ENCODE measurements around the gene SLC39A2. TPM values are rescaled to one million over a fixed set of nuclear protein-coding genes. Genes with fewer than 3 reads are reported as not detected.

The SLC39A2 gene
- total and polyA plus RNA-seq, 9 of the 15 experiments (the other 6 are each of a cell fraction or from before 2014, with no cell fraction given) = 0.06 to 0.09 TPM; not detected in 7

Small RNA genes lying within 50 kb of the gene (microRNA-seq; reads per million reads assigned to microRNA genes)
- gene MIR6717 (ENCODE audit: borderline microRNAs expressed) = not detected

Small RNA genes lying within 50 kb of the gene (small RNA-seq; reads per million reads assigned to genes)
- gene RN7SL189P = not detected

Other genes starting within 250 kb of the SLC39A2 start
Only the 7 nearest of the 15 such genes appear.
- gene RNASE2, start 43.8 kb upstream of the SLC39A2 start, total RNA-seq (2014; rRNA removed) = not detected in 2 replicates
- not detected in 2 replicates for gene RNASE2, start 43.8 kb upstream of the SLC39A2 start, total RNA-seq (2014; rRNA removed; fragmentation: Illumina TruSeq; extraction: Trizol)
- not detected in 2 replicates for gene RNASE2, start 43.8 kb upstream of the SLC39A2 start, total RNA-seq (2015; rRNA removed; fragmentation: Illumina TruSeq; extraction: Trizol)
- not detected in 2 replicates for gene RNASE2, start 43.8 kb upstream of the SLC39A2 start, total RNA-seq (2021)
- not detected in 2 replicates for gene RNASE2, start 43.8 kb upstream of the SLC39A2 start, polyA plus RNA-seq (2011; rRNA removed)
- not detected in 2 replicates for gene RNASE2, start 43.8 kb upstream of the SLC39A2 start, polyA plus RNA-seq (2014; fragmentation: Illumina TruSeq; extraction: Trizol)
- not detected for gene RNASE2, start 43.8 kb upstream of the SLC39A2 start, polyA plus RNA-seq (2014; fragmentation: Nextera tagmentation; extraction: Ambion mirVana)
- gene RNASE2, start 43.8 kb upstream of the SLC39A2 start, polyA plus RNA-seq (2014; rRNA removed) = not detected in 2 replicates
- gene METTL17, start 9.3 kb upstream of the SLC39A2 start, total RNA-seq (2014; rRNA removed) = 63.5 and 83.7 TPM in 2 replicates
- gene METTL17, start 9.3 kb upstream of the SLC39A2 start, total RNA-seq (2014; rRNA removed; fragmentation: Illumina TruSeq; extraction: Trizol) = 62.6 and 65.6 TPM in 2 replicates
- gene METTL17, start 9.3 kb upstream of the SLC39A2 start, total RNA-seq (2015; rRNA removed; fragmentation: Illumina TruSeq; extraction: Trizol) = 75.6 and 80.3 TPM in 2 replicates
- gene METTL17, start 9.3 kb upstream of the SLC39A2 start, total RNA-seq (2021) = 82.7 and 83.6 TPM in 2 replicates
- gene METTL17, start 9.3 kb upstream of the SLC39A2 start, polyA plus RNA-seq (2011; rRNA removed) = 119 and 168 TPM in 2 replicates
- 97.6 and 105 TPM in 2 replicates for gene METTL17, start 9.3 kb upstream of the SLC39A2 start, polyA plus RNA-seq (2014; fragmentation: Illumina TruSeq; extraction: Trizol)
- gene METTL17, start 9.3 kb upstream of the SLC39A2 start, polyA plus RNA-seq (2014; fragmentation: Nextera tagmentation; extraction: Ambion mirVana) = 100 to 1,000 TPM in 1 of 2 experiments, 10 to 100 TPM in 1; 90.0 to 150 TPM
- 119 and 131 TPM in 2 replicates for gene METTL17, start 9.3 kb upstream of the SLC39A2 start, polyA plus RNA-seq (2014; rRNA removed)
- gene NDRG2, start 25.8 kb downstream of the SLC39A2 start, total RNA-seq (2014; rRNA removed) = 44.5 and 62.1 TPM in 2 replicates
- gene NDRG2, start 25.8 kb downstream of the SLC39A2 start, total RNA-seq (2014; rRNA removed; fragmentation: Illumina TruSeq; extraction: Trizol) = 24.9 and 28.2 TPM in 2 replicates
- gene NDRG2, start 25.8 kb downstream of the SLC39A2 start, total RNA-seq (2015; rRNA removed; fragmentation: Illumina TruSeq; extraction: Trizol) = 27.5 and 28.5 TPM in 2 replicates
- 37.4 and 41.0 TPM in 2 replicates for gene NDRG2, start 25.8 kb downstream of the SLC39A2 start, total RNA-seq (2021)
- 66.3 and 105 TPM in 2 replicates for gene NDRG2, start 25.8 kb downstream of the SLC39A2 start, polyA plus RNA-seq (2011; rRNA removed)
- 81.2 and 81.3 TPM in 2 replicates for gene NDRG2, start 25.8 kb downstream of the SLC39A2 start, polyA plus RNA-seq (2014; fragmentation: Illumina TruSeq; extraction: Trizol)
- gene NDRG2, start 25.8 kb downstream of the SLC39A2 start, polyA plus RNA-seq (2014; fragmentation: Nextera tagmentation; extraction: Ambion mirVana) = 10 to 100 TPM; 10.1 to 22.9 TPM
- gene NDRG2, start 25.8 kb downstream of the SLC39A2 start, polyA plus RNA-seq (2014; rRNA removed) = 59.3 and 67.3 TPM in 2 replicates
- gene TPPP2, start 30.9 kb downstream of the SLC39A2 start, total RNA-seq (2014; rRNA removed) = 0.18 and 0.24 TPM in 2 replicates
- gene TPPP2, start 30.9 kb downstream of the SLC39A2 start, total RNA-seq (2014; rRNA removed; fragmentation: Illumina TruSeq; extraction: Trizol) = not detected in 2 replicates
- gene TPPP2, start 30.9 kb downstream of the SLC39A2 start, total RNA-seq (2015; rRNA removed; fragmentation: Illumina TruSeq; extraction: Trizol) = not detected in 2 replicates
- not detected in 2 replicates for gene TPPP2, start 30.9 kb downstream of the SLC39A2 start, total RNA-seq (2021)
- gene TPPP2, start 30.9 kb downstream of the SLC39A2 start, polyA plus RNA-seq (2011; rRNA removed) = not detected in 2 replicates
- gene TPPP2, start 30.9 kb downstream of the SLC39A2 start, polyA plus RNA-seq (2014; fragmentation: Illumina TruSeq; extraction: Trizol) = not detected in 2 replicates
- not detected for gene TPPP2, start 30.9 kb downstream of the SLC39A2 start, polyA plus RNA-seq (2014; fragmentation: Nextera tagmentation; extraction: Ambion mirVana)
- gene TPPP2, start 30.9 kb downstream of the SLC39A2 start, polyA plus RNA-seq (2014; rRNA removed) = not detected in 2 replicates
- not detected in 2 replicates for gene RNASE13, start 35.5 kb downstream of the SLC39A2 start, total RNA-seq (2014; rRNA removed)
- not detected in 2 replicates for gene RNASE13, start 35.5 kb downstream of the SLC39A2 start, total RNA-seq (2014; rRNA removed; fragmentation: Illumina TruSeq; extraction: Trizol)
- gene RNASE13, start 35.5 kb downstream of the SLC39A2 start, total RNA-seq (2015; rRNA removed; fragmentation: Illumina TruSeq; extraction: Trizol) = not detected in 2 replicates
- not detected in 2 replicates for gene RNASE13, start 35.5 kb downstream of the SLC39A2 start, total RNA-seq (2021)
- not detected in 2 replicates for gene RNASE13, start 35.5 kb downstream of the SLC39A2 start, polyA plus RNA-seq (2011; rRNA removed)
- not detected in 2 replicates for gene RNASE13, start 35.5 kb downstream of the SLC39A2 start, polyA plus RNA-seq (2014; fragmentation: Illumina TruSeq; extraction: Trizol)
- gene RNASE13, start 35.5 kb downstream of the SLC39A2 start, polyA plus RNA-seq (2014; fragmentation: Nextera tagmentation; extraction: Ambion mirVana) = not detected
- not detected in 2 replicates for gene RNASE13, start 35.5 kb downstream of the SLC39A2 start, polyA plus RNA-seq (2014; rRNA removed)
- gene RNASE7, start 43.1 kb downstream of the SLC39A2 start, total RNA-seq (2014; rRNA removed) = not detected in 2 replicates
- not detected in 2 replicates for gene RNASE7, start 43.1 kb downstream of the SLC39A2 start, total RNA-seq (2014; rRNA removed; fragmentation: Illumina TruSeq; extraction: Trizol)
- not detected in 2 replicates for gene RNASE7, start 43.1 kb downstream of the SLC39A2 start, total RNA-seq (2015; rRNA removed; fragmentation: Illumina TruSeq; extraction: Trizol)
- not detected in 2 replicates for gene RNASE7, start 43.1 kb downstream of the SLC39A2 start, total RNA-seq (2021)
- not detected in 2 replicates for gene RNASE7, start 43.1 kb downstream of the SLC39A2 start, polyA plus RNA-seq (2011; rRNA removed)
- not detected in 2 replicates for gene RNASE7, start 43.1 kb downstream of the SLC39A2 start, polyA plus RNA-seq (2014; fragmentation: Illumina TruSeq; extraction: Trizol)
- not detected for gene RNASE7, start 43.1 kb downstream of the SLC39A2 start, polyA plus RNA-seq (2014; fragmentation: Nextera tagmentation; extraction: Ambion mirVana)
- not detected in 2 replicates for gene RNASE7, start 43.1 kb downstream of the SLC39A2 start, polyA plus RNA-seq (2014; rRNA removed)
- gene RNASE8, start 58.5 kb downstream of the SLC39A2 start, total RNA-seq (2014; rRNA removed) = not detected in 2 replicates
- not detected in 2 replicates for gene RNASE8, start 58.5 kb downstream of the SLC39A2 start, total RNA-seq (2014; rRNA removed; fragmentation: Illumina TruSeq; extraction: Trizol)
- not detected in 2 replicates for gene RNASE8, start 58.5 kb downstream of the SLC39A2 start, total RNA-seq (2015; rRNA removed; fragmentation: Illumina TruSeq; extraction: Trizol)
- not detected in 2 replicates for gene RNASE8, start 58.5 kb downstream of the SLC39A2 start, total RNA-seq (2021)
- gene RNASE8, start 58.5 kb downstream of the SLC39A2 start, polyA plus RNA-seq (2011; rRNA removed) = not detected in 2 replicates
- gene RNASE8, start 58.5 kb downstream of the SLC39A2 start, polyA plus RNA-seq (2014; fragmentation: Illumina TruSeq; extraction: Trizol) = not detected in 2 replicates
- not detected for gene RNASE8, start 58.5 kb downstream of the SLC39A2 start, polyA plus RNA-seq (2014; fragmentation: Nextera tagmentation; extraction: Ambion mirVana)
- not detected in 2 replicates for gene RNASE8, start 58.5 kb downstream of the SLC39A2 start, polyA plus RNA-seq (2014; rRNA removed)

Data from K562 (cell line).